ENCODE results near the gene STING1. TPM values are rescaled to one million over a fixed set of nuclear protein-coding genes. Genes with fewer than 3 reads are reported as not detected.

Gene STING1
- total and polyA plus RNA-seq, 4 donors, result 54.3 to 204 (median 129) TPM

DNA sequence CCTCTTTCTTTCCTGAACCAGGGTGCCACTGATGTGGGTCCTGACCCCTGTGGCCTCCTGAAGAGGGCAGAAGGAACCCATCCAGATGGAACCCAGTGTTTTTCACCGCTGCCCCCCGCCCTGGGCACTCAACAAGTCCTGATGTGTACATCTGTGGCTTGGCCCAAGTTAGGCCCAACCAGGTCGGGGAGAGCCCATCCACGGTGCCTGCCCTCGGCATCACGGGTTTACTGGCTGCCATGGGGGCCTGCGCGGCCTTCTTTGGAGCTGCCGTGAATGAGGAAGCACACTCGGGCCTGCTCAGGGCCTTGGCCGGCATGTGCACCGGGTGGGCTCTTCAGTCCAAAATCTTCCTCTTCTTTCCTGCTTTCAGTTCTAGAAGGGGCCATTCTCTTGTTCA lies 25.8 kb downstream of the STING1 start:
- 87 to 90% methylated on average over 12 of the region's 12 CpGs for WGBS, 2 donors
- Histone ChIP-seq H3K4me3 (no peak overlapping the region), H3K27me3 (ENCODE audit: control insufficient read depth in 3 of 3, insufficient read depth in 3 of 3, low read length in 2 of 3) (no peaks in the 10 kb centered on the region), H3K9me3 (ENCODE audit: control insufficient read depth in 4 of 4, insufficient read depth in 3 of 4, low read length in 3 of 4) (peaks cover 0 to 2% (median 0%) of the 10 kb centered on the region in 4 donors), H3K9ac (ENCODE audit: insufficient read depth in 1 of 2, low read length in 2 of 2) (no peak overlapping the region), H3K27ac (ENCODE audit: low read depth in 1 of 2, low read length in 1 of 2) (no peak overlapping the region), H3K4me1 (ENCODE audit: control insufficient read depth in 5 of 5, insufficient read depth in 5 of 5, low read length in 5 of 5) (peaks cover 0 to 4% (median 0%) of the 10 kb centered on the region in 5 donors), H3K36me3 (ENCODE audit: control insufficient read depth in 4 of 4, insufficient read depth in 4 of 4, low read length in 4 of 4) (peaks cover 0 to 11% (median 0%) of the 10 kb centered on the region in 4 donors)
- ATAC-seq (ENCODE audit: insufficient read depth, low FRiP score) (no peak), DNase-seq (no peak)
- TF ChIP-seq, protein P1, sequence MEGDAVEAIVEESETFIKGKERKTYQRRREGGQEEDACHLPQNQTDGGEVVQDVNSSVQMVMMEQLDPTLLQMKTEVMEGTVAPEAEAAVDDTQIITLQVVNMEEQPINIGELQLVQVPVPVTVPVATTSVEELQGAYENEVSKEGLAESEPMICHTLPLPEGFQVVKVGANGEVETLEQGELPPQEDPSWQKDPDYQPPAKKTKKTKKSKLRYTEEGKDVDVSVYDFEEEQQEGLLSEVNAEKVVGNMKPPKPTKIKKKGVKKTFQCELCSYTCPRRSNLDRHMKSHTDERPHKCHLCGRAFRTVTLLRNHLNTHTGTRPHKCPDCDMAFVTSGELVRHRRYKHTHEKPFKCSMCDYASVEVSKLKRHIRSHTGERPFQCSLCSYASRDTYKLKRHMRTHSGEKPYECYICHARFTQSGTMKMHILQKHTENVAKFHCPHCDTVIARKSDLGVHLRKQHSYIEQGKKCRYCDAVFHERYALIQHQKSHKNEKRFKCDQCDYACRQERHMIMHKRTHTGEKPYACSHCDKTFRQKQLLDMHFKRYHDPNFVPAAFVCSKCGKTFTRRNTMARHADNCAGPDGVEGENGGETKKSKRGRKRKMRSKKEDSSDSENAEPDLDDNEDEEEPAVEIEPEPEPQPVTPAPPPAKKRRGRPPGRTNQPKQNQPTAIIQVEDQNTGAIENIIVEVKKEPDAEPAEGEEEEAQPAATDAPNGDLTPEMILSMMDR (IDR thresholded peaks at IDR 0.05; ENCODE audit: control extremely low read depth, extremely low read depth), result no peak

DNA sequence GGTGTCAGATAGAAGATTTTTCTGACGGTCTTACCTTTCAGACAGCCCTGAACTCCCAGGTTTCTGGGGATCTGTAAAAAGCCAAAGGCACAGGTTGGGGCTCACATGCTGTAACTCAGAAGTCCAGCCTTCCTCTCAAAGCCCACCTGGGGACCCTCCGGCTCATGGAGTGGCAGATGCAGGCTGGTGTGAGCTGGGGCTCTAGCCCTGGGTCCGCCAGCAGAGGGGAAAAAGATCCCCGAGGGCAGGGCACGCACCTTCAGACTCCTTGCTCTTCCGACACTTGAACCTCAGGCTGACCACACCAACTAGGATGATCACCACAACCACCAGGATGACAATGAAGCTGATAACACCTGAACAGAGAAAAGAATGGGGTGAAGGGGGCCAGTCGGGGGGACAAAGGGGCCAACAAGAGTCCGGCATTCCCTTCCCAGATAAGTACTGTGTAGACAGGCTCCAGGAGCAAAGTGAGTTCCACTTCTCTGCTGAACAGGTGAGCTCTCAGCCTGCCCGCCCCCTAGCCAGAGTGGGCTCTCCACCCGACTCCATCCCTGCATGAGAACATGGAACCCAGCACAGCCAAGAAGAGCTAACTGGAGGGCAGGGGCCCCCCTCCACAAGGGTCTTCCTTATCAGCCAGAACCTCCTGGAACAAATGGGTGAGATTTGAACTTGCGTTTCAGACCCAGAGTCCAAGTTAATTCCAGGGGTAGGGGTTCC lies 27.8 kb downstream of the STING1 start:
- peaks cover 0 to 4% (median 0%) of the 10 kb centered on the region in 5 donors for H3K4me1 ChIP-seq (ENCODE audit: control insufficient read depth in 5 of 5, insufficient read depth in 5 of 5, low read length in 5 of 5)
- ATAC-seq (ENCODE audit: insufficient read depth, low FRiP score) (no peak), DNase-seq (no peak)
- H3K9ac ChIP-seq (ENCODE audit: insufficient read depth in 1 of 2, low read length in 2 of 2), result no peak overlapping the region
- peaks cover 0 to 21% (median 0%) of the 10 kb centered on the region in 4 donors for H3K36me3 ChIP-seq (ENCODE audit: control insufficient read depth in 4 of 4, insufficient read depth in 4 of 4, low read length in 4 of 4)
- TF ChIP-seq, protein P1 (IDR thresholded peaks at IDR 0.05; ENCODE audit: control extremely low read depth, extremely low read depth), result no peak
- WGBS, 2 donors, result 84 to 92% methylated on average over 11 of the region's 11 CpGs
- H3K27ac ChIP-seq (ENCODE audit: low read depth in 1 of 2, low read length in 1 of 2), result no peak overlapping the region
- no peaks in the 10 kb centered on the region for H3K27me3 ChIP-seq (ENCODE audit: control insufficient read depth in 3 of 3, insufficient read depth in 3 of 3, low read length in 2 of 3)
- H3K9me3 ChIP-seq (ENCODE audit: control insufficient read depth in 4 of 4, insufficient read depth in 3 of 4, low read length in 3 of 4), result peaks cover 0 to 2% (median 0%) of the 10 kb centered on the region in 4 donors
- no peak overlapping the region for H3K4me3 ChIP-seq

DNA sequence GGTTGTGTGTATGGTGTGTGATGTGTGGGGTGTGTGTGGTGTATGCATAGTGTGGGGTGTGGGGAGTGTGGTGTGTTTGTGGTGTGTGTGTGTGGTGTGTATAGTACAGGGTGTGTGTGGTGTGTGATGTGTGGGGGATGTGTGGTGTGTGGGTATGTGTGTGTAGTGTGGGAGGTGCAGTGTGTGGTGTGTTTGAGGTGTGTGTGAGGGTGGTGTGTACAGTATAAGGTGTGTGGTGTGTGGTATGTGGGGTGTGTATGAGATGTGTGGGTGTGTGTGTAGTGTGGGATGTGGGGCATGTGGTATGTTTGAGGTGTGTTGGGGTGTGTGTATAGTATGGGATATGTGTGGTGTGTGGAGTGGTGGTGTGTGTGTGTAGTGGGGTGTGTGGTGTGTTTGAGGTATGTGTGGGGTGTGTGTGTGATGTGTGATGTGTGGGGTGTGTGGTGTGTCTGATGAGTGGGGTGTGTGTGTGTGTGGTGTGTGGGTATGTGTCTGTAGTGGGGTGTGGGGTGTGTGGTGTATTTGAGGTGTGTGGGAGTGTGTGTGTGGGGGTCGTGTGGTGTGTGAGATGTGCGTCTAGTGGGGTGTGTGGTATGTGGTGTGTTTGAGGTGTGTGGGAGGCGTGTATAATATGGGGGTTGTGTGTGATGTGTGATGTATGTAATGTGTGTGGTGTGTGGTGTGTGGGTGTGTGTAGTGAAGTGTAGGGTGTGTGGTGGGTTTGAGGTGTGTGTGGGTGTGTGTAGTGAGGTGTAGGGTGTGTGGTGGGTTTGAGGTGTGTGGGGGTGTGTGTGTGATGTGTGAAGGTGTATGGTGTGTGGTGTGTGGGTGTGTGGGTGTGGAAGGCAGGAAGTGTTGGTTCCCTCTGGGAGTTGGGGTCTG lies 28.6 kb downstream of the STING1 start:
- Histone ChIP-seq H3K9me3 (ENCODE audit: control insufficient read depth in 4 of 4, insufficient read depth in 3 of 4, low read length in 3 of 4) (peaks cover 0 to 2% (median 0%) of the 10 kb centered on the region in 4 donors), H3K36me3 (ENCODE audit: control insufficient read depth in 4 of 4, insufficient read depth in 4 of 4, low read length in 4 of 4) (peaks cover 0 to 22% (median 0%) of the 10 kb centered on the region in 4 donors), H3K4me3 (no peak overlapping the region), H3K4me1 (ENCODE audit: control insufficient read depth in 5 of 5, insufficient read depth in 5 of 5, low read length in 5 of 5) (peaks cover 0 to 2% (median 0%) of the 10 kb centered on the region in 5 donors), H3K27ac (ENCODE audit: low read depth in 1 of 2, low read length in 1 of 2) (no peak overlapping the region), H3K9ac (ENCODE audit: insufficient read depth in 1 of 2, low read length in 2 of 2) (no peak overlapping the region), H3K27me3 (ENCODE audit: control insufficient read depth in 3 of 3, insufficient read depth in 3 of 3, low read length in 2 of 3) (no peaks in the 10 kb centered on the region)
- TF ChIP-seq, protein P1 (IDR thresholded peaks at IDR 0.05; ENCODE audit: control extremely low read depth, extremely low read depth), result no peak
- ATAC-seq (ENCODE audit: insufficient read depth, low FRiP score) (no peak), DNase-seq (no peak)
- 82 to 93% methylated on average over 3 of the region's 3 CpGs for WGBS, 2 donors

All from lung (tissue), 12 donors.